K562 (cell line): Measurements from ENCODE around the gene SFXN3. TPM values are rescaled to one million over a fixed set of nuclear protein-coding genes. Genes with fewer than 3 reads are reported as not detected.

Experiments used
- CBFA2T3 ChIP-seq: fragments of 450-650 bp; IDR thresholded peaks from 2 replicates; pipeline ENCODE4 v1.6.1; 2017
- ERF ChIP-seq: fragments of 450-650 bp; formaldehyde crosslinking; IDR thresholded peaks from 2 replicates; pipeline ENCODE4 v1.4.0; 2020; ENCODE audit warnings: mild to moderate bottlenecking, mixed read lengths
- HDAC1 ChIP-seq, 2 experiments: fragments of 450-650 bp; IDR thresholded peaks; 2 replicates each; pipeline ENCODE4 v1.6.1; 2016 to 2017; ENCODE audit warnings: inconsistent platforms in 1 of 2, mild to moderate bottlenecking in 1 of 2, moderate library complexity in 1 of 2
- KDM4B ChIP-seq, 2 experiments: fragments of 450-650 bp in 1 of 2; sonication (generic) in 1 of 2; IDR thresholded peaks; 2 replicates each; pipeline ENCODE4 v1.6.1; 2016 to 2017; ENCODE audit warnings: borderline replicate concordance in 2 of 2, antibody characterized with exemption in 1 of 2, low read depth in 1 of 2, mild to moderate bottlenecking in 1 of 2
- NBN ChIP-seq: fragments of 450-650 bp; IDR thresholded peaks from 2 replicates; pipeline ENCODE4 v1.6.1; 2016; ENCODE audit warnings: low read depth, mild to moderate bottlenecking
- ZBTB17 ChIP-seq: fragments of 450-650 bp; formaldehyde crosslinking; IDR thresholded peaks from 2 replicates; pipeline ENCODE4 v1.4.0; 2020; ENCODE audit warnings: mild to moderate bottlenecking
- polyA plus RNA-seq, 8 experiments: library from polyadenylated mRNA; depleted of rRNA in 4 of 8; stranded (reverse) in 5 of 8; unstranded in 3 of 8; fragments of >200 nt; fragmentation: Nextera tagmentation in 2 of 8; fragmentation: Illumina TruSeq in 1 of 8; extraction: Ambion mirVana in 2 of 8; extraction: Trizol in 1 of 8; gene quantifications; 2 replicates each; pipeline versions ENCODE4 v1.2.1 to v1.2.3, GENCODE V29; 2011 to 2014; ENCODE audit warnings: inconsistent platforms in 1 of 8, missing spikeins in 1 of 8
- total RNA-seq, 7 experiments: library from RNA; depleted of rRNA in 6 of 7; stranded (reverse); fragments of >200 nt in 6 of 7; fragmentation: Illumina TruSeq in 2 of 7; extraction: Trizol in 2 of 7; gene quantifications; 2 replicates each; pipeline versions ENCODE4 v1.2.1 to v1.2.3, GENCODE V29; 2011 to 2021; ENCODE audit warnings: low replicate concordance in 1 of 7
- TF ChIP-seq, protein P1 (sequence below), 3 experiments: fragments of 200-800 bp in 1 of 3; fragments of 250-450 bp in 1 of 3; fragments of 450-650 bp in 1 of 3; sonication (Bioruptor Pico) in 1 of 3; sonication (Bioruptor generic) in 1 of 3; formaldehyde crosslinking in 1 of 3; IDR thresholded peaks; 2 replicates each; pipeline versions ENCODE4 v1.6.1 to v1.8.0; 2016 to 2022; ENCODE audit warnings: mild to moderate bottlenecking in 2 of 3, missing genetic modification characterization in 2 of 3, missing compliant biosample characterization in 1 of 3, moderate library complexity in 1 of 3
- TF ChIP-seq, protein P2 (sequence below): sonication (generic); formaldehyde crosslinking; IDR thresholded peaks from 2 replicates; pipeline ENCODE4 v1.8.1; 2023; ENCODE audit warnings: mild to moderate bottlenecking, missing genetic modification reagents
- TF ChIP-seq, protein P3 (sequence below): fragments of 250-450 bp; sonication (Bioruptor Pico); IDR thresholded peaks from 2 replicates; pipeline ENCODE4 v1.4.0; 2020; ENCODE audit warnings: mild to moderate bottlenecking, moderate library complexity

Gene SFXN3
- total and polyA plus RNA-seq, 9 of the 15 experiments (the other 6 are each of a cell fraction or from before 2014, with no cell fraction given), result 0.24 to 4.6 (median 0.86) TPM

DNA sequence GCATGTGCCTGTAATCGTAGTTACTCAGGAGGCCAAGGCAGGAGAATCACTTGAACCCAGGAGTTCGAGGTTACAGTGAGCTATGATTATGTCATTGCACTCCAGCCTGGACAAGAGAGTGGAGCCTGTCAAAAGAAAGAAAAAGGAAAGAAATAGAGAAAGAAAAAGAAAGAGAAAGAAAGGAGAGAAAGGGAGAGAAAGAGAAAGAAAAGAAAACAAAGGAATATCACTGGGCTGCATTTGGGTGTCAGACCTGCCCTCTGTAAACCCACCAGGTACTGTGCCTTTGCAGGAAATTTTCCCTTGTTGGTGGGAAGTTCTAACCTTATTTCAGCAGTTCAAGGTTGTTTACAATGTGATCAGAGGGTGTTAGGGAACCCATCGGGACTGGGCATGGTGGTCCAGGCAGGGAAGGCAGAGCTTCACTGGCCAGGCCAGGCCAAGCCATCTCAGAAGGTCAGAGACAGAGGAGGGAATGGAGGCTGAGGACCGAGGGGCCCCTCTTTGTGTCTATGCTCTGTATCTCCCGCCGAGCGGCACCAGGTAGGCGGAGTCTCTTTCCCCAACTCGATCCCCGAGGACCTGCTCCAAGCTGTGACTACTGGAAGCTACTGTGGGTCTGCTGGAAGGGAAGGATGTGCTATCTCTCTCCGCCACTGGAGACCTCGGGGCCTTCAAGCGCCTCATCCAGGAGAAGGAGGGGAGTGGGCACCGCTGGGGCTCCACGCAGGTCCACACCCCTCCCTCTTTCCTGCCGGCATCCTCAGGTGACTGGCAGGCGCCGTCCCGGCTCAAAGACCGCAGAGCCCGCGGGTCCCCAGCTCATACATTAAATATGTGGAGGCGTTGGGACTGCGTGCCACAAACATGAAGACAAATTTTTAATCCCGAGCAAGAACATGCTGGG is 15.6 kb downstream of the SFXN3 start (continued):
- TF ChIP-seq, protein P1, sequence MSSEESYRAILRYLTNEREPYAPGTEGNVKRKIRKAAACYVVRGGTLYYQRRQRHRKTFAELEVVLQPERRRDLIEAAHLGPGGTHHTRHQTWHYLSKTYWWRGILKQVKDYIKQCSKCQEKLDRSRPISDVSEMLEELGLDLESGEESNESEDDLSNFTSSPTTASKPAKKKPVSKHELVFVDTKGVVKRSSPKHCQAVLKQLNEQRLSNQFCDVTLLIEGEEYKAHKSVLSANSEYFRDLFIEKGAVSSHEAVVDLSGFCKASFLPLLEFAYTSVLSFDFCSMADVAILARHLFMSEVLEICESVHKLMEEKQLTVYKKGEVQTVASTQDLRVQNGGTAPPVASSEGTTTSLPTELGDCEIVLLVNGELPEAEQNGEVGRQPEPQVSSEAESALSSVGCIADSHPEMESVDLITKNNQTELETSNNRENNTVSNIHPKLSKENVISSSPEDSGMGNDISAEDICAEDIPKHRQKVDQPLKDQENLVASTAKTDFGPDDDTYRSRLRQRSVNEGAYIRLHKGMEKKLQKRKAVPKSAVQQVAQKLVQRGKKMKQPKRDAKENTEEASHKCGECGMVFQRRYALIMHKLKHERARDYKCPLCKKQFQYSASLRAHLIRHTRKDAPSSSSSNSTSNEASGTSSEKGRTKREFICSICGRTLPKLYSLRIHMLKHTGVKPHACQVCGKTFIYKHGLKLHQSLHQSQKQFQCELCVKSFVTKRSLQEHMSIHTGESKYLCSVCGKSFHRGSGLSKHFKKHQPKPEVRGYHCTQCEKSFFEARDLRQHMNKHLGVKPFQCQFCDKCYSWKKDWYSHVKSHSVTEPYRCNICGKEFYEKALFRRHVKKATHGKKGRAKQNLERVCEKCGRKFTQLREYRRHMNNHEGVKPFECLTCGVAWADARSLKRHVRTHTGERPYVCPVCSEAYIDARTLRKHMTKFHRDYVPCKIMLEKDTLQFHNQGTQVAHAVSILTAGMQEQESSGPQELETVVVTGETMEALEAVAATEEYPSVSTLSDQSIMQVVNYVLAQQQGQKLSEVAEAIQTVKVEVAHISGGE (CRISPR knock-in tag; IDR thresholded peaks at IDR 0.05), result no peak
- TF ChIP-seq ERF, result no peak
- TF ChIP-seq, protein P2, sequence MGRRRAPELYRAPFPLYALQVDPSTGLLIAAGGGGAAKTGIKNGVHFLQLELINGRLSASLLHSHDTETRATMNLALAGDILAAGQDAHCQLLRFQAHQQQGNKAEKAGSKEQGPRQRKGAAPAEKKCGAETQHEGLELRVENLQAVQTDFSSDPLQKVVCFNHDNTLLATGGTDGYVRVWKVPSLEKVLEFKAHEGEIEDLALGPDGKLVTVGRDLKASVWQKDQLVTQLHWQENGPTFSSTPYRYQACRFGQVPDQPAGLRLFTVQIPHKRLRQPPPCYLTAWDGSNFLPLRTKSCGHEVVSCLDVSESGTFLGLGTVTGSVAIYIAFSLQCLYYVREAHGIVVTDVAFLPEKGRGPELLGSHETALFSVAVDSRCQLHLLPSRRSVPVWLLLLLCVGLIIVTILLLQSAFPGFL, result no peak
- no peak for TF ChIP-seq KDM4B (IDR thresholded peaks at IDR 0.05; ENCODE audit: borderline replicate concordance in 2 of 2, low read depth in 1 of 2)
- no peak for TF ChIP-seq ZBTB17 (CRISPR knock-in tag)
- TF ChIP-seq, protein P3, sequence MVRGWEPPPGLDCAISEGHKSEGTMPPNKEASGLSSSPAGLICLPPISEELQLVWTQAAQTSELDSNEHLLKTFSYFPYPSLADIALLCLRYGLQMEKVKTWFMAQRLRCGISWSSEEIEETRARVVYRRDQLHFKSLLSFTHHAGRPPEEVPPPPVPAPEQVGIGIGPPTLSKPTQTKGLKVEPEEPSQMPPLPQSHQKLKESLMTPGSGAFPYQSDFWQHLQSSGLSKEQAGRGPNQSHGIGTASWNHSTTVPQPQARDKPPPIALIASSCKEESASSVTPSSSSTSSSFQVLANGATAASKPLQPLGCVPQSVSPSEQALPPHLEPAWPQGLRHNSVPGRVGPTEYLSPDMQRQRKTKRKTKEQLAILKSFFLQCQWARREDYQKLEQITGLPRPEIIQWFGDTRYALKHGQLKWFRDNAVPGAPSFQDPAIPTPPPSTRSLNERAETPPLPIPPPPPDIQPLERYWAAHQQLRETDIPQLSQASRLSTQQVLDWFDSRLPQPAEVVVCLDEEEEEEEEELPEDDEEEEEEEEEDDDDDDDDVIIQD (CRISPR knock-in tag), result no peak
- TF ChIP-seq NBN, result no peak
- no peak for TF ChIP-seq HDAC1 (IDR thresholded peaks at IDR 0.05)
- TF ChIP-seq CBFA2T3, result no peak
